Skeletal muscle tissue (tissue), 4 donors: ENCODE measurements around the gene FAM120B. TPM values are rescaled to one million over a fixed set of nuclear protein-coding genes. Genes with fewer than 3 reads are reported as not detected.
A peak's percentile ranks its signal among the peaks of the same experiment; 100 is the strongest.

Source experiments
- H3K27ac ChIP-seq: one replicate; pipeline ENCODE4 v1.7.0; 2013; ENCODE audit warnings: mild to moderate bottlenecking, low read depth, low read length, inconsistent platforms
- H3K27me3 ChIP-seq, 3 donors: one replicate each; pipeline ENCODE4 v1.7.0; 2013; ENCODE audit warnings: low read length in 3 of 3; ENCODE audit not compliant: control insufficient read depth in 3 of 3, insufficient read depth in 3 of 3
- H3K36me3 ChIP-seq, 3 donors: one replicate each; pipeline ENCODE4 v1.7.0; 2013; ENCODE audit warnings: low read length in 3 of 3; ENCODE audit not compliant: control insufficient read depth in 3 of 3, insufficient read depth in 3 of 3
- H3K4me1 ChIP-seq, 3 donors: one replicate each; pipeline ENCODE4 v1.7.0; 2013; ENCODE audit warnings: low read length in 3 of 3, mild to moderate bottlenecking in 3 of 3; ENCODE audit not compliant: control insufficient read depth in 3 of 3, insufficient read depth in 3 of 3
- H3K4me3 ChIP-seq, 3 donors: one replicate each; pipeline ENCODE4 v1.7.0; 2013; ENCODE audit warnings: low read length in 3 of 3
- H3K9ac ChIP-seq, 3 donors: one replicate each; pipeline ENCODE4 v1.7.0; 2013; ENCODE audit warnings: low read length in 3 of 3, mild to moderate bottlenecking in 3 of 3, moderate library complexity in 2 of 3, low read depth in 1 of 3
- H3K9me3 ChIP-seq, 3 donors: one replicate each; pipeline ENCODE4 v1.7.0; 2013; ENCODE audit warnings: low read length in 3 of 3; ENCODE audit not compliant: control insufficient read depth in 3 of 3
- total RNA-seq: library from RNA; depleted of rRNA; stranded (reverse); fragments of >200 nt; gene quantifications from one replicate; pipeline ENCODE4 v1.2.3, GENCODE V29; 2014
- donor health status: Osteomylitis.

The FAM120B gene
- 33.9 TPM for total RNA-seq

DNA sequence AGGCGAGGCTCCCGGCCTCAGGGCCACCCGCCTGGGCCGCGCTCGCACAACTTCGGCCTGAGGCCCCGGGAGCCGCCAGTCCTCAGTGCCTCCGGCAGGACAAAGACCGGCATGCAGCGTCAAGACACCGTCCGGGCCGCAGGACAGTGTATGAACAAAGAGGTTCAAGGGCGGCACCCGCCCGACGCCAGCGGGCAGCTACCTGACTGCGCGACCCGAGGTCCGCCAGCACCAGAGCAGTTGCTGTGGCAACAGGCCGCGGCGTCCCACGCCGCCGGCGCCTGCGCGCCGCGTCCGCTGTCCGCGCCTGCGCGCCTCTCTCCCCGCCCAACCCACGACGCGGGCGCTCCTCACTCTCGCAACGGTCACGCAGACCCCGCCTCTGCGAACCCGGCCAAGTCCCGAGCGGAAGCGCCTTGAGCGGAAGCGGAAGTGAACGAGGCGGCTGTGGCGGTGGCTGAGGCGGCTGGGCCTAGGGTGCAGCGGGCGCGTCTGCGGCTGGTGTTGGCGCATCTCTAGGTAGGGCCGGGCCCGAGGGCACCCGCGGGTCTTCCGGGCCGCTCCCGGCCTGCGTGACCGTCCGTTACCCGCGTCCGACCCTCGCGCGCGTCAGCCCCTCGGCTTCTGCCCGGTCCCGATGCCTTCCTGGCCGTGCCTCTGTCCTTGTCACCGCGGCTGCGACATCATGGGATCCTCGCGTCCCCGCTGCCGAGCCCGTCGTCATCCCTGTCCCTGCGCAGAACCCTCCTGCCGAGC lies at the start of gene FAM120B:
Gene FAM120B (plus strand): TSS at position 435 of the 756 bp plus-strand sequence. CDS start 10,633 bp downstream, outside the sequence.
- Histone ChIP-seq H3K27ac (peak within 1 kb of the TSS; percentile 90), H3K9me3 (no peaks in the 10 kb centered on the region), H3K4me3 (peak within 1 kb of the TSS; percentile 99), H3K4me1 (peaks cover 26 to 35% (median 26%) of the 10 kb centered on the region in 3 donors), H3K27me3 (no peaks in the 10 kb centered on the region), H3K36me3 (no peaks in the 10 kb centered on the region), H3K9ac (peak within 1 kb of the TSS; percentile 96 to 99 (median 96))

DNA sequence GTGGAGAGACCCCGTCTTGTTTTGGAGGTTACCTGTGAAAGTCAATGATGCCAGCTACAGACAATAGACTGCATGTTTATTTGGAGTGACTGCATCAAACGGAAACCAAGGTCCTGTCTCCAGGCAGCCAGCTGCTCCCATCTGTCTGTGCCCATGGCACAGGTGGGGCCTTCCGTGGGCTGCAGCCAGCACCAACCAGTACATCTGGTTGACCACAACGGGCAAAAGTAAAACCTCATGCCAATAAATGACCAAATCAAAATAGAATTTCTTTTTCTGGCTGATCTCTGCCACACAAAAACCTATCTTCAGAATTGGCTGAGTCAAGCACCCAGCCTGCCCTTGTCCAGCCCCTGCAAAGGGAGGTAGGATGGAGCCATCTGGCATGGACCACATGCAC lies 49.2 kb upstream of the FAM120B start:
- H3K4me1 ChIP-seq, result no peaks in the 10 kb centered on the region
- no peaks in the 10 kb centered on the region for H3K36me3 ChIP-seq
- no peak overlapping the region for H3K4me3 ChIP-seq
- H3K27me3 ChIP-seq, result peaks cover 0 to 18% (median 5%) of the 10 kb centered on the region in 3 donors
- no peak overlapping the region for H3K9ac ChIP-seq
- H3K9me3 ChIP-seq, result no peaks in the 10 kb centered on the region
- H3K27ac ChIP-seq, result no peak overlapping the region

DNA sequence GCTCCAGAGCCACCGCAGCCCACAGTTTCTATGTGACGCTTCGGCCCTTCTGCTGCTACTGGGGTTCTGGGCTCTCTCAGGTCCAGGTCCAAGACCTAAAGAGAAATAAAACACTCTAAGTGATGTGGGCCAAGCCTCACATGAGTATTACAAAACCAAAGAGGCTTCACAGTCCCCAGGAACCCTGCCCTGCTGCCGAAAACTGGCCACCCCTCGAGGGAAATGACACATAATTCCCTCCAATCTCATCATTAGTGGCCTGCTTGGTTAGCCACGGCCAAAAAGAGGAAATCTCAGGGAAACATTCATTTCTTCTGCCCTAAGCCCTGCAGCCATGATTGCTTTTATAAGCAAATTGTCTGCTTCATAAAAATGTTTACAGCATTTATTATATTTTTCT lies 48.2 kb upstream of the FAM120B start:
- Histone ChIP-seq H3K27ac (no peak overlapping the region), H3K9me3 (no peaks in the 10 kb centered on the region), H3K36me3 (no peaks in the 10 kb centered on the region), H3K4me3 (no peak overlapping the region), H3K9ac (no peak overlapping the region), H3K4me1 (no peaks in the 10 kb centered on the region), H3K27me3 (peaks cover 0 to 11% (median 0%) of the 10 kb centered on the region in 3 donors)

DNA sequence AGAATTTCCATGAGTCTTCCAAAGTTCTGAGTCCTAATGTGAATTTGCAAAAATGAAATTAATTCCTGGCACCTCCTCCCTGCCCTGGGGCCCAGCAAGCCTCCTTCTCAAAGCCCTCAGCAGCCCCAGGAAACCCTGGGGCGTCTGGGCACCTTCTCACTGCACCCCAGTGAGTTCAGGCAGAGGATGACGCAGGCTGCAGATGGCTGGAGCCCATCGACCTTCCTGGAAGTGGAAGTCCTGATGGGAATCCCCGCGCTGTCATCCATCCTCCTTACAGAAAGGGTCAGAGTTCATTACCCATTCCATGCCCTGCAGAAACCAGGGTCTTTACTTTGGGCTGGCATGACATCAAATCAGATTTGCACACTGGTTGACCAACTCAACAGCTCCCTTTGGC lies 47.3 kb upstream of the FAM120B start:
- Histone ChIP-seq H3K9ac (no peak overlapping the region), H3K27me3 (peaks cover 0 to 7% (median 0%) of the 10 kb centered on the region in 3 donors), H3K4me3 (no peak overlapping the region), H3K36me3 (no peaks in the 10 kb centered on the region), H3K4me1 (no peaks in the 10 kb centered on the region), H3K9me3 (no peaks in the 10 kb centered on the region), H3K27ac (no peak overlapping the region)

- peaks cover 0 to 7% (median 0%) of the 10 kb centered on the region in 3 donors for H3K27me3 ChIP-seq
- peaks cover 3 to 5% (median 4%) of the 10 kb centered on the region in 3 donors for H3K4me1 ChIP-seq
- H3K9ac ChIP-seq, result no peak overlapping the region
- H3K36me3 ChIP-seq, result no peaks in the 10 kb centered on the region
- no peaks in the 10 kb centered on the region for H3K9me3 ChIP-seq
- no peak overlapping the region for H3K27ac ChIP-seq
- H3K4me3 ChIP-seq, result no peak overlapping the region
Measured at GRCh38 chr6:170260686-170261085, 45.9 kb upstream of the FAM120B start.

DNA sequence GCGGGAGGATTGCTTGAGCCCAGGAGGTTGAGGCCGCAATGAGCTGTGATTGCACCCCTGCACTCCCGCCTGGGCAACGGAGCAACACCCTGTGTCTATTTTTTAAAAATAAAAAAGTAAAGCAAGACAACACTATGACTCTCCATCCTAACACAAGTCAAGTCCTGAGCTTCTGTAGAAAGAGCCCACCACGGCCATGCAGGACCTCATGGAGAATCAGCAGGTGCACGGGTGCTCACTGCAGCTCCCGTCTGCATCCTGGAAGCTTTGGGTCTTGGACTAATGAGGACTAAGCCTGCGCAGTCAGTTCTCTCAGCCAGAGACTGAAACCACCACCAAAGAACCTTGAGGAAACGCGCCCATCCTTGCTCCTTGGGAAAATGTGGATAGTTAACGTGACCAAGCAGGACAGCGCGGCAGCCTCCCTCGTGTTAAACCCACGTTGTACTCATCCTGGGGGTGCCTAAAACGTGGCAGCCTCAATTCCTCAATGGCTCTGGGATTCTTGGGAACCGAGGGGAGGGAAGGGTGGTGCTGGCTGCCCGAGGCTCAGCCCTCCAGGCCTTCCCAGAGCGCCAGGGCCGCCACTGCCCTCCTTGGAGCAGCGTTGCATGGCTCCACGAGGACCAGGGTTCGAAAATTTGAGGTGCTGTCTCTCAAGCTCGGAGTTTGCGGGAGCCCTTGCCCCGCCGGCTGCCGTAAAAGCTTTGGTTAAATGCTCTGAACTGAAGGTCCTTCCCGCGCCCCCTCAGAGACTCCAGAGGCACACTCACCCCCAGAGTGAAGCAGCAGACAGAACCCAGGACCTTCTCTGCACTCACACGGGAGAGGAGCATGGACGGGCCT lies 44.7 kb upstream of the FAM120B start:
- no peak overlapping the region for H3K4me3 ChIP-seq
- H3K36me3 ChIP-seq, result no peaks in the 10 kb centered on the region
- H3K9ac ChIP-seq, result no peak overlapping the region
- no peaks in the 10 kb centered on the region for H3K9me3 ChIP-seq
- H3K27me3 ChIP-seq, result peaks cover 0 to 7% (median 0%) of the 10 kb centered on the region in 3 donors
- H3K4me1 ChIP-seq, result peaks cover 9 to 11% (median 11%) of the 10 kb centered on the region in 3 donors
- H3K27ac ChIP-seq, result no peak overlapping the region

- Histone ChIP-seq H3K36me3 (no peaks in the 10 kb centered on the region), H3K4me3 (no peak overlapping the region), H3K27me3 (peaks cover 0 to 7% (median 0%) of the 10 kb centered on the region in 3 donors), H3K9ac (no peak overlapping the region), H3K4me1 (peaks cover 9 to 11% (median 11%) of the 10 kb centered on the region in 3 donors), H3K27ac (no peak overlapping the region), H3K9me3 (no peaks in the 10 kb centered on the region)
Measured at GRCh38 chr6:170262489-170263088, 44.0 kb upstream of the FAM120B start.

GRCh38 chr6:170263410-170263809 lies 43.1 kb upstream of the FAM120B start:
- H3K9ac ChIP-seq, result no peak overlapping the region

DNA sequence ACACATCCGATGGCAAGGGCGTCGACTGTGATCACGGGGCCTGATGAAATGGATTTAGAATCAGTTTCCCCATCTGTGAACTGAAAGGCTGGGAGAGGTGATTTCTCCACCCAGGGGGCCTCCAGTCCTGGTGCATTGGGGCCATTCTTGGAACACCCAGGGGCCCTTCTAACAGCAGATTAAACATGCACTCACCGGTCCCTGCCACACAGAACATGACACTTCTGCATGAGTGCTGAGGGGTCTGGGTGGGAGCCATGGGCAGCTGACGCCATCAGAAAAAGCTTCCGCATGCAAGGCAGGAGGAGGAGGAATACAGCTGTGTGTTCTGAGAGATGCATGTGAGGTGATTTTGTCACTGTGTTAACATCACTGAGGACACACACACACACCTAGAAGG lies 42.5 kb upstream of the FAM120B start:
- Histone ChIP-seq H3K9ac (no peak overlapping the region), H3K27ac (no peak overlapping the region), H3K4me3 (no peak overlapping the region), H3K36me3 (no peaks in the 10 kb centered on the region), H3K9me3 (no peaks in the 10 kb centered on the region), H3K4me1 (peaks cover 11 to 12% (median 11%) of the 10 kb centered on the region in 3 donors), H3K27me3 (peaks cover 0 to 7% (median 0%) of the 10 kb centered on the region in 3 donors)

More at GRCh38 chr6:170263410-170263809, 43.1 kb upstream of the FAM120B start:
- no peak overlapping the region for H3K4me3 ChIP-seq
- no peaks in the 10 kb centered on the region for H3K36me3 ChIP-seq
- peaks cover 9 to 11% (median 11%) of the 10 kb centered on the region in 3 donors for H3K4me1 ChIP-seq
- H3K9me3 ChIP-seq, result no peaks in the 10 kb centered on the region
- H3K27ac ChIP-seq, result no peak overlapping the region
- peaks cover 0 to 7% (median 0%) of the 10 kb centered on the region in 3 donors for H3K27me3 ChIP-seq
